HG03442 (cell line): ENCODE data around the gene POLR2L.

Experiments
- ATAC-seq: cut with Tn5 transposase; IDR thresholded peaks from one replicate; pipeline ENCODE4 v1.9.1; 2021; ENCODE audit warnings: mild to moderate bottlenecking, moderate library complexity; ENCODE audit not compliant: unreplicated experiment

Gene POLR2L

DNA sequence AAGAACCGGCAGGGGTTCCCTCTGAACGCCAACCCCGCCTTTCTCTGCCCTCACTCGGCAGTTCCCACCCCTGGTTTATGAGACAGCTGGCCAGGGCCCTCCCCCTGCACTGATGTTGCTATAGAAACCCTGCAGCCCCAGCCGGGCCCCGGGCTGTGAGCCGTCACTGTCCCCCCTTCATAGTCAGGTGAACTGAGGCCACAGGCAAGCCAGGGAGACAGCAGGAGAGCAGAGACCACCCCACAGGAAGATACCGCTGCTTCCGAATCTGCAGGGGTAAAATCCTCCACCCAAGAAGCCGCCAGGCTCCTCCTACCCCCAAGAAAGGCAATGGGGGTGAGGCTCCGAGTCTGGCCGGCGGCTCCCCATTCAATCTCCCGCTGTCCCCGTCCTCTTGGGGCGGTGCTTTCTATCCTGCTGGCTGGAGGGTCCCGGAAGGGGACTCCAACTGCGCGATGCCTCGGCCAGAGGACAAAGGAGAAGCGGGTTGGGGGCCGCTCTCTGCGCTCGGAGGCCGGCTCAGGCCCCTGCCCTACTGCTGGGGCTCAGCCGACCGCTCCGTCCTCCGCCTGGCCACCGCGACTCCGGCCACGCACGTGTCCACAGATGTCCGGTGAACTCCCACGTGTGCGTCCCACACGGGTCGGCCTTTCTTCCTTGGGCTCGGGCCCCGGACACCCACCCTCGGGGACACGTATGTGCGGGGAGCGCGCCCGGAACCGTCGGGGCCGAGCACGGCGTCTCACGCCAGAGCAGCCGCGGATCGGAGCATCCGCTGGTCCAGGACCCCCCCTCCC, 44.8 kb downstream of the POLR2L start:
- peak; percentile 34 for ATAC-seq

DNA sequence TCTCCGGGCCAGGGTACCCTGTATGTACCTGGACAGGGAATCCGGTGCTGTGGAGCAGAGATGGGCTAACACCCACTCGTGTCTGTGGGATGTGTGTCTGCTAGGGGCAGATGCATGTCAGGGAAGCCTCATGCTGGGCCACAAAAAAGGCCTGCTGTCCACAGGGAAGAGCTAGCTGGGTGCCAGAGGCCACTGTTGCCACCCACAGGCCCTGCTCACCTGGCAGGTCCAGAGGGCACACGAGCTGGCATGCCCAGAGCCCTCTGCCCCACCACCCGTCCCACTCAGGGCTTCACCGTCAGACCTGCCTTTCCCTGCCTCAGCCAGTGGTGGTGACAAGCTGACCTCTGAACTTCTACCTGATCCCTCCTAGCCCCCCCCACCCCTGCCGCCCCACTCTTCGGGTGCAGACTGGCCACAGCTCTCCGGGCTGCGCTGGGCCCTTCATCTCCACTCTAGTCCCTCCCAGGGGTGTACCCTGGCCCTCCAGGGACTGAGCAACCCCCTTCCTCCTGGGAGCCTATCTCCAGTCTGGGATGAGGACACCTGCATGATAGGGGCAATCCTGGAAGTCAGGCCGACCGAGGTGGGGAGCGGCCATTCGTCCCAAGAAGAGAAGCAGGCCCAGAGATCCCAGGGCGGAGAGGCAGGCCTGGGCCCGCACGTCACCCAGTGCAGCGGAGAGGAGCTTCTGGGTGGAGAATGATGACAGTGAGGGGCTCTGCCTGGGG, 45.6 kb downstream of the POLR2L start:
- ATAC-seq, result no peak

DNA sequence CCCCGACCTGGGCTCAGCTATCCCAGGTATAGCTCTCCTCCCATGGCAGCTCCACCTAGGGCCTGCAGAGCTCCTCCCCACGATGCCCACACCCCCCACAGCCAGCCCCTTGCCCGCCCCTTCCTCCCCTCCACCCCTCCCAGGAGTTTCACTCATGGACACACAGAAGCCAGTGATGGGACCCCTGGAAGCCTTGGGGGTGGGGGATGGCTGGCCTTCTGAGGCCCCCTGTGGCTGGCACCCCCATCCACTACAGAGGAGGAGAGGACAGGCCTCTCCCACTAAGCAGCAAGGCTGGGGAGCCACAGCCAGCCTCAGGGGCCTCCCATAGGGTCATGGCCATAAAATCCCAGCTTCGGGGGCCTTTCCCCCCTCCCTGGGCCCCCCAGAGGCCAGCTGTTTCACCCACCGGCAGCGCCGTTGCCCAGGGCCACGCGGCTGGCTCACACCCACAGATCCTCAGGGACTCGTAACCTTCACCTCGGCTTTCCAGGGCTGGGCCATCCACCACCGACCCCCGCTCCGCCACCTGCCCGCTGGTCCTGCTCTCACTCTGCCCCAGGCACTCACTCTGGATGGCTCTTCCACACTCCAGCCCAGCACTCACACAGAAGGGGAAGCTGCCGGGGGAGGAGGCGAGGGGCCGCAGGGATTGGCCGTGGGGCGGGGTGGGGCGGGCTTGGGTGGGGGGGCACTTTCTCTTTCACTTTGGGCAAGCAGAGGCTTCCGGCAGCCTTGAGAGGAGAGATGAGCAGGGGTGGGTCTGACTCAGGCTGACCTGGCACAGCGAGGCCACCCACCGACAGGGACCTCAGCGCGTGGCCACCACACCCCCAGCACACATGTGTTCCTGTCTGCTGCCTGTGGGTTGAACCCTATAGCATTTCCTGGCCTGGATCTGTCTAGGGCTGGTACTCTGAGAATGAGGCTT, 46.4 kb downstream of the POLR2L start:
- no peak for ATAC-seq

DNA sequence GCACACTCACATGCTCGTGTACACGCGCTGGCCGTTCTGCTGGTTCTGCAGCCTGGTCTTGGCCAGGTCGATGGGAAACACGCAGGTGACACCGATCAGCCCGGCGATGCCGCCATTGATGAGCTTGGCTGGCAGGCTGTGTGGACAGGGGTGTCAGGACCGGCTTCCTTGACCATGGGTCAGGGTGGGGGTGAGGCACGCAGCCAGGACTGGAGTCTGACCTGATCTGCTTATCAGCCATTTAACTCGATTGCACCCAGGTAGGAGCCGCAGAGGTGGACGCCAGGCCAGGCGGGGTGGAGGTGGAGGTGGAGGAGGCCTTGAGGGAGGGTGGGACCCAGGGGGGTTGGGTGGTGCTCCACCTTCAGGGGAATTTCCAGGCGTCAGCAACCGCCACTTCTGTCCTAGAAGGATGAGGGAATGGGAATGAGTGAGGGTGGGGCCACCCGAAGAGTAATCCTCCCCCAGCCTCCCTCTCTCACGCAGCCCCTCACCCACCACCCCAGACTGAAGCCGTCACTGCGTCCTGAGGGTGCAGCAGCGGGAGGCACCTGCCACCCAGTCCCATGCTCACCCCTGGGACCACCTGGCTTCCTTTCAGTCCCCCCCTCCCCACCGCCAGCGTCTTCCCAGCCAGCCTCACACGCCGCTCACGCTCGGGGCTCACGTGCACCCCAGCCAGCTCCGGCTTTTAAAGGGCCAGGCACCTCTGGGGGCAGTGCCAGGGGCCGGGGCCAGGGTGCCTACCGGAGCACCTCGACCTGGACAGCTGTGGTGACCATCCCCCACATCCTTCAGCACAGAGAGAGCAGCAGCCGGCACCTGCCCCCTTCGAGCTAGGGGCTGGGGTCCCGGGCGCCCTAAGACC, 47.3 kb downstream of the POLR2L start:
- ATAC-seq, result no peak

DNA sequence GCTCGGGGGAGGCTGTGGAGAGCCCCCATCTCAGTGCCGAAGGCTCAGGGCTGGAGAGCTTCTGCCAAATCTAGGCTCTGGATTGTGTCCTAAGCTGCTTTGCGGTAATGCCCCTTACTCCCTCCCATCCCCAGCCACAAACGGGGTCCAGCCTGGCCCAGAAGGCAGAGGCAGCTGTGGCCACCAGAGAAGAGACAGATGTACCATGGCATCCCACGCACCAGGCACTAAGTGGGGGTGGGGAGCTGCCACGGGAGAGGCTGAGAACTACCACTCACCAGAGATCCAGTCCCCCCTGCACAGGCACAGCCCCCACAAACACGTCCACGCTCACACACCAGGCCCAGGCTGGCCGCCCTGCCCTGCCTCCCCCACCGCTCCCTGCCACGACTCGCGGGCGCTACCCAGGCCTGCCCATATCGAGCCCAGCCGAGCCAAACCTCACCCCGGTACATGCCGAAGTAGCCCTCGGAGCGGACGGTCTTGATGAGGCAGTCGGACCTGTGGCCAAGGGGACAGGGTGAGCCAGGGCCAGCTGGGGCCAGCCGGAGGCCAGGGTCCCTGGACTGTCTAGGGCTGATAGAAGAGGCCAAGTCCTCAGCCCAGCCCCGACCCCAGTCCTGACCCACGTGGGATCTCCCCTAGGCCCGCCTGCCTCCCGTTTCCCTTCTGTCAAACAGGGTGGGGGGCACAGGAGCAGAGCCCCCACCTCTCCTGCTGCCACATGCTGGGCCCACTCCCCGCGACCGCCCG, 48.1 kb downstream of the POLR2L start:
- no peak for ATAC-seq

DNA sequence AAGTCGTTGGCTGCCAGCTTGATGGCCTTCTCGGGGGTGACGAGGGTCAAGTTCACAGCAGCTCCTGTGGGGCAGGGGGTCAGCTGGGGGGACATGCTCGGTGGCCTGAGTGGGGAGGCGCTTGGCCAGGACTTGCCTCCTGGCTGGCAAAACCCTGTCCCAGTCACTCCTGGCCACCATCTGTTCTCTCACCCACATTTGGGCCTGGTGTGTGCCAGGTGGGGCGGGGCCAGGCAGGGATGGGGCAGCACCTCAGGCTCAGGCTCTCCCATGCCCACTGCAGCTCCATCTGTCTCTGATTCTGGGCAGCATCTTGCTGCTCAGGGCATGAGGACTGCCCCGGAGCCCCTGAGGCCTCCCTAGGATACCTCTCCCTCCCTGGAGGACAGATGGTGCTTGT, 48.8 kb downstream of the POLR2L start:
- ATAC-seq, result no peak

DNA sequence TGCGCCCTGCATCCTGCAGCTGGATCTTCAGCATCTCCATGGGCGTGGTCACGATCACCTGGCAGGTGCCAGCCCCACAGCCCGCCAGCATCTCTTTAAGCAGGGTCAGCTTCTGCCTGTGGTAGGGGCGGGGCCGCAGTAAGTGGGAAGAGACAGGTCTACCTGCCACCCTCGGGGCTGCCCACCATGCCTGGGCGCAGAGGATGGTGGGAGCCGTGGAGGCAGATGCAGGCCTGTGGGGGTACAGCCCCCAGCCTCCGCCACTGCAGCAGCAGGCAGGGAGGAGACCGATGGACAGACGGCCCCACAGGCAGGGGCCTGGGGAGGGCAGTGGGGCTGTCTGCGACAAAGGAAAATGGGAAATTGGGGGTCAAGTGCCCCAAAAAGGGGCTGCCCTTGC, 49.5 kb downstream of the POLR2L start:
- ATAC-seq, result no peak

DNA sequence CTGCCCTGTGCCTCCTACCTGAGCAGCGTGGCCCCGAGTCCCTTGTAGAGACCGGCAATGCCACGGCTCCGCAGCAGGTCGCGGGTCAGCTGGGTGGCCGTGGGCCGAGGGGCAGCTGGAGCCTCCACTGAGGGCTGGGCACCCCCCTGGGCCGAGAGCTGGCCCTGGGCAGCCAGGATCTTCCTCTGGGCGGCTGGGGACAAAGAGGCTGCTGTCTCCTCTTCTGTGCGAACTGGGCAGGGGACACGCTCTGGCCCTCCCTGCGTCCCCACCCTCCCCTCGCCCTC, 49.9 kb downstream of the POLR2L start:
- ATAC-seq, result no peak

DNA sequence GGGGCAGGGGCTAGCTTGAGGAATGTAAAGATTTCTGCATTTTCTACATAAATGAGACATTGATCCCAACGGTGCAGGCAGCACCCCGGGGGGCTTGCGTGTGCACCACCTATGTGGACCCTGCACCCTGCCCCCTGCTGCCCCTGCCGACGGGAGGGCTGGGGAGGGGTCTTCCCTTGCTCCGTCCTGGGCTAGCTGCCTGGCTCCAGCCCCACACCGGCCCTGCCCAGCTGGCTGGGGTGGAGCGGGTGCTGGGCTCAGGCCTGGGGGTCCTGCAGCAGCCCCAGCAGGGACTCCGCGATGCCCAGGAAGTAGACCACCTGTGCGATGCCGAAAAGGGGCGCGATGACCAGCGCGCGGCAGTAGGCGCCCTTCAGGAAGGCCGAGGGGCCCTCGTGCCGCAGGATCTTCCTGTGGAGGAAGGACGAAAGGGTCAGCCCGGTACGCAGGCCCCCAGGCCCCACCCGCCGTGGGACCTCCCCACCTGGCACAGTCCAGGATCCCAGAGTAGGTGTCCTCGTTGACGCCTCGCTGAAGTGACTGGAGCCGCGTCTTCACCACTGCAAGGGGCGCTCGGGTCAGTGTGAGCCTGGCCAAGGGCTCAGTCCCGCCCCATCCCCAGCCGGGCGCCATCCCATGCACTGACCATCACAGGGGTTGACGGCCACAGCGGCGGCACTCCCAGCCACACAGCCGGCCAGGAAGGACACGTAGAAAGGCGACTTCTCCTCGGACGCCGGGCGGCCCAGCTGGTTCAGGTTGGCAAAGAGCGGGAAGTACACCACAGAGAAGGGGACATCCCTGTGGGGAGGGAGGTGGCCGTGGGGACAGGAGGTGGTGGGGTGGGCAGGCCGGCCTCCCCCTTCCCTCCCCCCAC, 50.4 kb downstream of the POLR2L start:
- no peak for ATAC-seq

DNA sequence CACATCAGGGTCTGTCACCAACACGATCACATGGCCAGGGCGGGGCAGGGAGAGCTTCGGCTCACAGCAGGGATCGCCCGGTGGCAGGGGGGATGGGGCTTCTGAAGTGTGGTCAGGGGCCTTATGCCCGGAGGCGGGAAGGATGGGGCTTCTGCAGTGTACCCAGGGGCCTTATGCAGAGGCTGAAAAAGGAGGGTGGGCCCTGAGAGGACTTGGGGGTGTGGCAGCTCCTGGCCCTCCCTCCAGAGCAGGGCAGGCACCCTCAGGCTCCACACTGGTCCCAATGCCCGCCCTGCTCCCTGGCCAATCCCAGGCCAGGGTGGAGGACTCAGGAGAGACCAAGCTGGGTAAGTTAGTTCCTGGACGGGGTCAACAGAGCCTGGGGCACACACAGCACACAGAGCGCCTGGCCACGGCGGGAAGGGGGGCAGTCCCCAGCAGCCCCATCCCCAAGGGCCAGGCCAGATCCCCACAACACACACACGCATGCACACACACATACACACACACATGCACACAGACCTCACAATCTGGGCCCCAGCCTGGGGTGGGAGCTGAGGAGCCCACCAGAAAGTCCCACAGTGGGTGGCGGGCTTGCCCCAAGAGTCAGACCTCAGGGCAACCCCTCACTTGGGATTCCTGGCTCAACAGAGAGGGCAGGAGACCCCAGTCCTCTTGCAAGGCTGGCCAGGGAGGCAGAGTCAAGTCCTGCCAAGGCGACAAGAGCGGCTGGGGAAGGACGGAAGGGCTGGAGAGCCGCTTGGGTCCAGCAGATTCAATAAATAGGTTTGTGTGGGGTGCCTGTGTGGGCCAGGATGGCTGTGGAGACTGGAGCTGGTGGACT, 51.4 kb downstream of the POLR2L start:
- ATAC-seq, result no peak

DNA sequence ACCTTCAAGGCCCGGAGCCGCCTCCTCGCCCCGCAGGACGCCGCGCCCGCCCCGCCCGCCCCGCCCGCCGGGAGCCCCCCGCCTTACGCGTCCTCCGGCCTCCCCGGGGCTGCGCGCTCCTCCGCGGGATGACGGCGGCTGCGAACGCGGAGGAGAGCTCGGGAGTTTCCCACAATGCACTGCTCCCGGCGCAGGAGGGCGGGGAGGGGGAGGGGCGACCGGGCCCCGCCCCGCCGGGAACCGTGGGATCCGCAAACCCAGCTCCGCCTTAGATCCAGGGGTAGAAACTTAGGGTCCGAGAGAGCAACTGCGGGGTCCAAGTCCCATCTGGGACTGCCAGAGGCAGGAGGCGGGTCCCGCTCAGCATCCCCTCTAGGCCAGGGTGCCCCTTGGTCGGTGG, 52.4 kb downstream of the POLR2L start, which contains the start of gene CEND1:
Gene CEND1, minus strand, starts transcription at position 148 of the 400 bp plus-strand sequence. CDS start 1,514 bp downstream, outside the sequence.
- ATAC-seq, result no peak
